ENCODE measurements around the gene PLAGL1. TPM values are rescaled to one million over a fixed set of nuclear protein-coding genes. Genes with fewer than 3 reads are reported as not detected.

PLAGL1 gene
- polyA plus RNA-seq, 3 donors = 11.6 to 60.7 (median 16.7) TPM

DNA sequence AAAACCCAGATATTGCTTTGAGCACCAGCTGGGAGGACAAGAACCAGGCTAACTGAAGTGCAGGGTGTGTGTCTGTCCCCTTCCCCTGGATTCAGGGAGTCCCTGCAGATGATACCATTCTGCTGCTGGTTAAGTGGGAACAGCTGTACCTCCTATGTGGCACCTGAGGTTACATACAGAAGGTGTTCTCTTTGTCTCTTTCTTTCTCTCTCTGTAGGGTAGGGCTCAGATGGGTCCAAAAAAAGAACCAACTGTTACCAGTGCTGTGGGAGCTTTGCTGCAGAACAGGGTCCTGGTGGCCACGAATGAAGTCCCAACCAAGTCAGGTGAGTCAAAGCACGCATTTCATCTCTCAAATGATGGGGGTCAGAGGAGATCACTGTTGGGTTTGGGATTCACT, 105.2 kb downstream of the PLAGL1 start:
- H3K9ac ChIP-seq (ENCODE audit: insufficient read depth, low read length, poor library complexity, severe bottlenecking) = no peak overlapping the region
- H3K4me1 Mint-ChIP-seq = peaks cover 5% of the 10 kb centered on the region
- 100% methylated on average over 2 of the region's 2 CpGs for WGBS (ENCODE audit: insufficient coverage)
- no peaks in the 10 kb centered on the region for H3K36me3 ChIP-seq (replicated peaks in 1 of 2; ENCODE audit: control insufficient read depth in 1 of 2, insufficient read depth in 2 of 2, low read length in 2 of 2)
- no peaks in the 10 kb centered on the region for H3K79me2 ChIP-seq (ENCODE audit: insufficient read depth, low read length)
- no peak overlapping the region for H3K4me3 Mint-ChIP-seq
- no peaks in the 10 kb centered on the region for H3K4me1 ChIP-seq (ENCODE audit: control insufficient read depth in 1 of 2, insufficient read depth in 2 of 2, low read length in 2 of 2)
- TF ChIP-seq, protein P1, sequence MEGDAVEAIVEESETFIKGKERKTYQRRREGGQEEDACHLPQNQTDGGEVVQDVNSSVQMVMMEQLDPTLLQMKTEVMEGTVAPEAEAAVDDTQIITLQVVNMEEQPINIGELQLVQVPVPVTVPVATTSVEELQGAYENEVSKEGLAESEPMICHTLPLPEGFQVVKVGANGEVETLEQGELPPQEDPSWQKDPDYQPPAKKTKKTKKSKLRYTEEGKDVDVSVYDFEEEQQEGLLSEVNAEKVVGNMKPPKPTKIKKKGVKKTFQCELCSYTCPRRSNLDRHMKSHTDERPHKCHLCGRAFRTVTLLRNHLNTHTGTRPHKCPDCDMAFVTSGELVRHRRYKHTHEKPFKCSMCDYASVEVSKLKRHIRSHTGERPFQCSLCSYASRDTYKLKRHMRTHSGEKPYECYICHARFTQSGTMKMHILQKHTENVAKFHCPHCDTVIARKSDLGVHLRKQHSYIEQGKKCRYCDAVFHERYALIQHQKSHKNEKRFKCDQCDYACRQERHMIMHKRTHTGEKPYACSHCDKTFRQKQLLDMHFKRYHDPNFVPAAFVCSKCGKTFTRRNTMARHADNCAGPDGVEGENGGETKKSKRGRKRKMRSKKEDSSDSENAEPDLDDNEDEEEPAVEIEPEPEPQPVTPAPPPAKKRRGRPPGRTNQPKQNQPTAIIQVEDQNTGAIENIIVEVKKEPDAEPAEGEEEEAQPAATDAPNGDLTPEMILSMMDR (IDR thresholded peaks at IDR 0.05) = no peak
- no peaks in the 10 kb centered on the region for H4K20me1 ChIP-seq (ENCODE audit: insufficient read depth, low read length)
- H3K27me3 Mint-ChIP-seq (ENCODE audit: low read depth in 3 of 3) = peaks cover 0 to 2% (median 0%) of the 10 kb centered on the region in 3 donors
- no peaks in the 10 kb centered on the region for H3K9me3 ChIP-seq (replicated peaks in 1 of 2; ENCODE audit: control insufficient read depth in 1 of 2, insufficient read depth in 1 of 2, low read length in 2 of 2)
- H3K4me3 ChIP-seq (replicated peaks in 1 of 3; ENCODE audit: low read depth in 2 of 3, low read length in 3 of 3) = no peak overlapping the region
- H3K27me3 ChIP-seq (ENCODE audit: control insufficient read depth in 2 of 2, insufficient read depth in 2 of 2, low read length in 2 of 2) = no peaks in the 10 kb centered on the region
- H3K36me3 Mint-ChIP-seq = peaks cover 3 to 7% of the 10 kb centered on the region in 2 donors
- H3K4me2 ChIP-seq (replicated peaks; ENCODE audit: extremely low read depth, low read length, poor library complexity, severe bottlenecking) = no peak overlapping the region
- intact Hi-C loops (cut with micrococcal nuclease) = no loop called here
- H3K27ac ChIP-seq (ENCODE audit: low read depth in 1 of 2, low read length in 2 of 2) = no peak overlapping the region
- no peak for DNase-seq
- H2AFZ ChIP-seq (ENCODE audit: insufficient read depth, low read depth, low read length, poor library complexity, severe bottlenecking) = no peak overlapping the region
- no peak overlapping the region for H3K27ac Mint-ChIP-seq
- peaks cover 0 to 6% (median 1%) of the 10 kb centered on the region in 7 donors for H3K9me3 Mint-ChIP-seq

DNA sequence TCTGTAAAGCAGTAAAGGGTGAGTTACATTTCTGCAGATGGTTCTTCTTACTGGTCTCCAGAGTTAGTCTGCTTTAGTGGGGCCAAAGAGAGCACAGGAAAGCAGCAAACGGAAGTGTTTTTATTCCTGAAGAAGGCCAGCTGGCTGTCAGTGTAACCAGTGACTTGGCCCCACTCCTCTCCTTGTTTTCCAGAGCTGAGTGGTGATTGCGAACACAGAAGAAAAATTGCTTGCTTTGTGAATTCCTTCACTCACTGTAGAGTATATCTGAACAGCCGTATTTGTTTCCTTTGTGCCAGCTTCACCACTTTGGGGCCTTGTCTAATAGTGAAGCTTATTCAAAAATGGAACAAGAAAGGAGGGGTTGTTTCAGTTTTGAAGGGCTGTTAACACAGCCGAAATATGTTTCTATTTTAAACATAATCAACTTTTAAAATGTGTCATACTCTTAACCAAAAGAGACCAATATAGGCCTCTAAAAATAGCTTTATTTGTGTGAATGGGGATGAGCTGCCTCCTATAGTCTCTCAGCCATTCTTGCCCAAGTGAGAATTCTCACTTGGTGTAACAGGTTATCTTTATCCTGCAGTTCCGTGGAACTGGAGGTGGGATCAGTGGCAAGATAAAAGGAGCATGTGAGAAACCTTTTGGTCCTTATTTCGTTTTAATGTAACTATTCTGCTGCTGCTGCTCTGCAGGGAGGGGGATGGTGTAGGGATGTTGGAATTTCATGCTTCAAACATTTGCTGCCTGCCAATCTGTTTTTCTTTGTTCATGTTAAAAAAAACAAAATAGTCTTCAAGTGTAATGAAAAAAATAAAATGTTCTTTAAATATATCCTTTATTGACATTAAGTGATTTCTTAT, 105.9 kb downstream of the PLAGL1 start:
- Mint-ChIP-seq H3K27ac (no peak overlapping the region), H3K4me1 (peaks cover 5% of the 10 kb centered on the region), H3K9me3 (peaks cover 0 to 6% (median 1%) of the 10 kb centered on the region in 7 donors), H3K27me3 (ENCODE audit: low read depth in 3 of 3) (peaks cover 0 to 2% (median 0%) of the 10 kb centered on the region in 3 donors), H3K4me3 (no peak overlapping the region), H3K36me3 (peaks cover 3 to 7% of the 10 kb centered on the region in 2 donors)
- intact Hi-C loops (cut with micrococcal nuclease) = no loop called here
- Histone ChIP-seq H3K4me2 (replicated peaks; ENCODE audit: extremely low read depth, low read length, poor library complexity, severe bottlenecking) (no peak overlapping the region), H3K4me3 (replicated peaks in 1 of 3; ENCODE audit: low read depth in 2 of 3, low read length in 3 of 3) (no peak overlapping the region), H3K27me3 (ENCODE audit: control insufficient read depth in 2 of 2, insufficient read depth in 2 of 2, low read length in 2 of 2) (no peaks in the 10 kb centered on the region), H3K79me2 (ENCODE audit: insufficient read depth, low read length) (no peaks in the 10 kb centered on the region), H3K9ac (ENCODE audit: insufficient read depth, low read length, poor library complexity, severe bottlenecking) (no peak overlapping the region), H3K9me3 (replicated peaks in 1 of 2; ENCODE audit: control insufficient read depth in 1 of 2, insufficient read depth in 1 of 2, low read length in 2 of 2) (no peaks in the 10 kb centered on the region), H3K4me1 (ENCODE audit: control insufficient read depth in 1 of 2, insufficient read depth in 2 of 2, low read length in 2 of 2) (no peaks in the 10 kb centered on the region), H4K20me1 (ENCODE audit: insufficient read depth, low read length) (no peaks in the 10 kb centered on the region), H3K27ac (ENCODE audit: low read depth in 1 of 2, low read length in 2 of 2) (no peak overlapping the region), H2AFZ (ENCODE audit: insufficient read depth, low read depth, low read length, poor library complexity, severe bottlenecking) (no peak overlapping the region), H3K36me3 (replicated peaks in 1 of 2; ENCODE audit: control insufficient read depth in 1 of 2, insufficient read depth in 2 of 2, low read length in 2 of 2) (no peaks in the 10 kb centered on the region)
- TF ChIP-seq, protein P1 (IDR thresholded peaks at IDR 0.05) = no peak
- WGBS (ENCODE audit: insufficient coverage) = 59% methylated on average over 3 of the region's 6 CpGs
- DNase-seq = no peak

All from CD14-positive monocyte (primary cell).